OCI-LY7 (cell line): ENCODE data around the gene AOPEP. TPM values are rescaled to one million over a fixed set of nuclear protein-coding genes. Genes with fewer than 3 reads are reported as not detected.

ENCODE experiments used
- BruUV-seq: library from RNA; stranded (reverse); fragments of 400-500 nt; replicated peaks from 2 replicates; lab custom pipeline; 2021; lab: Mats Ljungman, UMichigan
- CTCF ChIA-PET: fragments of 300-600 bp; sonication (Branson Sonifier 250); formaldehyde crosslinking; loops from one replicate; lab custom pipeline; 2022; ENCODE audit warnings: antibody characterized with exemption; ENCODE audit not compliant: unreplicated experiment; lab: Charles Lee
- POLR2A ChIA-PET: fragments of 300-600 bp; sonication (Branson Sonifier 250); formaldehyde crosslinking; loops from one replicate; lab custom pipeline; 2022; ENCODE audit warnings: antibody characterized with exemption; lab: Charles Lee
- DNase-seq: peaks from one replicate; pipeline ENCODE4 v3.0.0-alpha.2; 2015; ENCODE audit warnings: low spot score
- H2AFZ ChIP-seq: fragments of 200-600 bp; sonication (generic), shearing (Covaris generic); 2 replicates; pipeline ENCODE4 v1.6.1; 2014; ENCODE audit warnings: mild to moderate bottlenecking, antibody characterized with exemption, low read length, moderate library complexity
- H3K27ac ChIP-seq: fragments of 200-600 bp; sonication (generic); 2 replicates; pipeline ENCODE4 v1.5.1; 2014; ENCODE audit warnings: mixed run types, low read depth, mild to moderate bottlenecking, moderate library complexity, low read length, inconsistent platforms; ENCODE audit not compliant: poor library complexity, severe bottlenecking
- H3K36me3 ChIP-seq: fragments of 200-600 bp; sonication (generic); 2 replicates; pipeline ENCODE4 v1.6.1; 2014; ENCODE audit warnings: mild to moderate bottlenecking, antibody characterized with exemption, low read length, moderate library complexity, mixed read lengths; ENCODE audit not compliant: insufficient read depth
- H3K4me1 ChIP-seq: fragments of 200-600 bp; sonication (generic); 2 replicates; pipeline ENCODE4 v1.5.1; 2014; ENCODE audit warnings: mild to moderate bottlenecking, low read length; ENCODE audit not compliant: insufficient read depth, poor library complexity, severe bottlenecking
- H3K4me2 ChIP-seq: fragments of 200-600 bp; sonication (generic); 2 replicates; pipeline ENCODE4 v1.6.1; 2014; ENCODE audit warnings: mild to moderate bottlenecking, low read length
- H3K4me3 ChIP-seq: fragments of 200-600 bp; sonication (generic); 2 replicates; pipeline ENCODE4 v1.5.1; 2014; ENCODE audit warnings: mild to moderate bottlenecking, low read depth, low read length; ENCODE audit not compliant: poor library complexity, severe bottlenecking
- H3K79me2 ChIP-seq: fragments of 200-600 bp; sonication (generic); 2 replicates; pipeline ENCODE4 v1.6.1; 2016; ENCODE audit warnings: low read depth, mild to moderate bottlenecking, low read length, moderate library complexity, mixed read lengths; ENCODE audit not compliant: insufficient read depth
- H3K9me2 ChIP-seq: fragments of 200-600 bp; sonication (generic); 2 replicates; pipeline ENCODE4 v1.6.1; 2016; ENCODE audit warnings: mild to moderate bottlenecking, low read length, mixed read lengths; ENCODE audit not compliant: insufficient read depth
- H3K9me3 ChIP-seq: fragments of 200-600 bp; sonication (generic); 2 replicates; pipeline ENCODE4 v1.6.1; 2014; ENCODE audit warnings: mild to moderate bottlenecking, mixed run types, low read length, mixed read lengths
- H4K20me1 ChIP-seq: fragments of 200-600 bp; sonication (generic); 2 replicates; pipeline ENCODE4 v1.6.1; 2014; ENCODE audit warnings: mild to moderate bottlenecking, antibody characterized with exemption, low read length, moderate library complexity, mixed read lengths; ENCODE audit not compliant: insufficient read depth
- CTCF ChIP-seq: fragments of 200-600 bp; sonication (generic); conservative IDR thresholded peaks from 2 replicates; pipeline ENCODE4 v1.5.1; 2014; ENCODE audit warnings: mild to moderate bottlenecking, antibody characterized with exemption, low read length, moderate library complexity, mixed read lengths
- EZH2phosphoT487 ChIP-seq: fragments of 200-600 bp; sonication (generic); IDR thresholded peaks from 2 replicates; pipeline ENCODE4 v1.6.1; 2018; ENCODE audit warnings: low read depth, borderline replicate concordance, mild to moderate bottlenecking, mixed run types, antibody characterized with exemption, low read length, moderate library complexity, mixed read lengths
- intact Hi-C: fragments of 100-400 bp; cut with micrococcal nuclease; formaldehyde crosslinking; loops from one replicate; pipeline ENCODE4 v1.10.0; 2022; ENCODE audit not compliant: unreplicated experiment
- total RNA-seq, 2 experiments: library from RNA; depleted of rRNA in 1 of 2; stranded (reverse); fragments of >200 nt in 1 of 2; shearing (Covaris generic) in 1 of 2; gene quantifications; 2 replicates each; pipeline ENCODE4 v1.2.3, GENCODE V29; 2014 to 2022

Gene AOPEP
- total RNA-seq, 2 experiments from 2014 or later: 17.3 to 24.3 TPM

- POLR2A ChIA-PET: interaction anchor here (0.6 to 1.2 kb wide), 2 partner anchors 42 to 426 kb away, joined by 3 to 4 read pairs; no protein-coding TSS in a partner anchor
- no peaks in the 10 kb centered on the region for H3K79me2 ChIP-seq
- H3K4me3 ChIP-seq: no peak overlapping the region
- no TSS peak for BruUV-seq
- H2AFZ ChIP-seq: no peak overlapping the region
- H3K36me3 ChIP-seq: no peaks in the 10 kb centered on the region
- no peaks in the 10 kb centered on the region for H3K9me2 ChIP-seq
- H3K27ac ChIP-seq: no peak overlapping the region
- no peak for DNase-seq
- intact Hi-C loops: no loop called here
- no peaks in the 10 kb centered on the region for H3K9me3 ChIP-seq
- TF ChIP-seq CTCF: no peak
- no peak for TF ChIP-seq EZH2phosphoT487
- peaks cover 10% of the 10 kb centered on the region for H4K20me1 ChIP-seq
- CTCF ChIA-PET: no interaction called here
- H3K4me1 ChIP-seq: peaks cover 13% of the 10 kb centered on the region
- no peak overlapping the region for H3K4me2 ChIP-seq
These were observed 139.3 kb downstream of the AOPEP start for GRCh38 chr9:94865582-94866452.

GRCh38 chr9:94866770-94867169 lies 140.3 kb downstream of the AOPEP start:
- TF ChIP-seq CTCF: no peak
- TF ChIP-seq EZH2phosphoT487: no peak
- ChIA-PET CTCF (no interaction called here), POLR2A (interaction anchor here (0.5 to 1.2 kb wide), 3 partner anchors 9 to 43 kb away, joined by 3 read pairs; no protein-coding TSS in a partner anchor)
- Histone ChIP-seq H4K20me1 (peaks cover 3% of the 10 kb centered on the region), H3K79me2 (no peaks in the 10 kb centered on the region), H2AFZ (no peak overlapping the region), H3K9me2 (no peaks in the 10 kb centered on the region), H3K4me2 (no peak overlapping the region), H3K9me3 (no peaks in the 10 kb centered on the region), H3K27ac (no peak overlapping the region), H3K36me3 (no peaks in the 10 kb centered on the region), H3K4me3 (no peak overlapping the region), H3K4me1 (peaks cover 3% of the 10 kb centered on the region)
- intact Hi-C loops: no loop called here
- BruUV-seq: no TSS peak
- DNase-seq: no peak
